A673 (cell line): ENCODE results near the gene ABCA13. TPM values are rescaled to one million over a fixed set of nuclear protein-coding genes. Genes with fewer than 3 reads are reported as not detected.

Source experiments
- BruUV-seq: library from RNA; stranded (reverse); fragments of 400-500 nt; replicated peaks from 2 replicates; lab custom pipeline; 2021; lab: Mats Ljungman, UMichigan
- CTCF ChIA-PET: fragments of 300-600 bp; sonication (Branson Sonifier 250); formaldehyde crosslinking; loops from one replicate; lab custom pipeline; 2022; ENCODE audit warnings: antibody characterized with exemption; lab: Charles Lee
- POLR2A ChIA-PET: fragments of 300-600 bp; sonication (Branson Sonifier 250); formaldehyde crosslinking; loops from one replicate; lab custom pipeline; 2022; ENCODE audit warnings: antibody characterized with exemption; ENCODE audit not compliant: low non-redundant PET; lab: Charles Lee
- DNase-seq: peaks from one replicate; pipeline ENCODE4 v3.0.0-alpha.2; 2015; ENCODE audit warnings: low spot score
- H3K27ac ChIP-seq: fragments of 200-600 bp; sonication (generic); 2 replicates; pipeline ENCODE4 v1.5.1; 2016; ENCODE audit warnings: mixed run types, low read depth, mild to moderate bottlenecking, mixed read lengths, antibody characterized with exemption, low read length; ENCODE audit not compliant: poor library complexity, severe bottlenecking
- H3K27me3 ChIP-seq: fragments of 200-600 bp; sonication (generic); replicated peaks from 2 replicates; pipeline ENCODE4 v1.6.1; 2017; ENCODE audit warnings: mixed run types, low read depth, mild to moderate bottlenecking, mixed read lengths, antibody characterized with exemption, low read length; ENCODE audit not compliant: insufficient read depth, poor library complexity
- H3K36me3 ChIP-seq: fragments of 200-600 bp; sonication (generic); 2 replicates; pipeline ENCODE4 v1.6.1; 2016; ENCODE audit warnings: mixed run types, mild to moderate bottlenecking, mixed read lengths, antibody characterized with exemption, low read length; ENCODE audit not compliant: insufficient read depth, poor library complexity, severe bottlenecking
- H3K4me1 ChIP-seq: fragments of 200-600 bp; sonication (generic); 2 replicates; pipeline ENCODE4 v1.6.1; 2017; ENCODE audit warnings: mixed run types, mild to moderate bottlenecking, mixed read lengths, antibody characterized with exemption, low read length; ENCODE audit not compliant: insufficient read depth, poor library complexity, severe bottlenecking
- H3K4me3 ChIP-seq: fragments of 200-600 bp; sonication (generic); 2 replicates; pipeline ENCODE4 v1.5.1; 2016; ENCODE audit warnings: low read depth, mixed run types, mild to moderate bottlenecking, mixed read lengths, low read length; ENCODE audit not compliant: poor library complexity, severe bottlenecking
- H3K9me3 ChIP-seq: fragments of 200-600 bp; sonication (generic); 2 replicates; pipeline ENCODE4 v1.6.1; 2016; ENCODE audit warnings: mixed run types, low read depth, mild to moderate bottlenecking, mixed read lengths, antibody characterized with exemption, low read length; ENCODE audit not compliant: poor library complexity, severe bottlenecking
- EZH2 ChIP-seq: fragments of 200-600 bp; sonication (generic); IDR thresholded peaks from 2 replicates; pipeline ENCODE4 v1.6.1; 2017; ENCODE audit warnings: borderline replicate concordance, low read depth, mild to moderate bottlenecking, mixed read lengths, antibody characterized with exemption, low read length; ENCODE audit not compliant: poor library complexity, severe bottlenecking
- intact Hi-C: fragments of 100-400 bp; cut with micrococcal nuclease; formaldehyde crosslinking; loops from one replicate; pipeline ENCODE4 v1.10.0; 2022; ENCODE audit not compliant: unreplicated experiment
- total RNA-seq: library from RNA; stranded (reverse); gene quantifications from 2 replicates; pipeline ENCODE4 v1.2.3, GENCODE V29; 2021
- TF ChIP-seq, protein P1 (sequence below): fragments of 300-800, 200-600 bp; sonication (generic); conservative IDR thresholded peaks from 2 replicates; pipeline ENCODE4 v1.5.1; 2017; ENCODE audit warnings: low read depth, mild to moderate bottlenecking, antibody characterized with exemption, low read length, moderate library complexity, mixed read lengths

ABCA13 gene
- total RNA-seq, 1 experiment from 2014 or later = 15.6 TPM

DNA sequence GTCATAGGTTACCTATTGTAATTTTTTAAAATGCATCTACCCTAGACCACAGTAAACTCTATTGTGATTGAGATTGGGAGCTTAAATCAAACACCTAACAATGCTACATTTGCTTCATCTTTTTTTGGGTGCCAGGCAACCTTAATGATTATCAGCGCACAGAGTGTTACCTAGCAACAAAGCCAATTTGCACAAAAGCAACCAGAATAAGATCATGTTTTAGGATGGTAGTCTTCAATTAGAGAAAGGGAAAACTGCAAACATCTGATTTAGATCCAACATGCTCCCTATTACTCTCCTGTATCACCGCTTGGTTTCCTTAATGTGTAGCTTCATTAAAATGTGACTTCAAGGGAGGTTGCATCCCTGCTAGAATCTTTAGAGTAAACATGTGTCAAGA is 226.9 kb downstream of the ABCA13 start:
- H3K27me3 ChIP-seq = no peaks in the 10 kb centered on the region
- DNase-seq = no peak
- no peak overlapping the region for H3K4me3 ChIP-seq
- no peaks in the 10 kb centered on the region for H3K36me3 ChIP-seq
- H3K27ac ChIP-seq = no peak overlapping the region
- TF ChIP-seq, protein P1, sequence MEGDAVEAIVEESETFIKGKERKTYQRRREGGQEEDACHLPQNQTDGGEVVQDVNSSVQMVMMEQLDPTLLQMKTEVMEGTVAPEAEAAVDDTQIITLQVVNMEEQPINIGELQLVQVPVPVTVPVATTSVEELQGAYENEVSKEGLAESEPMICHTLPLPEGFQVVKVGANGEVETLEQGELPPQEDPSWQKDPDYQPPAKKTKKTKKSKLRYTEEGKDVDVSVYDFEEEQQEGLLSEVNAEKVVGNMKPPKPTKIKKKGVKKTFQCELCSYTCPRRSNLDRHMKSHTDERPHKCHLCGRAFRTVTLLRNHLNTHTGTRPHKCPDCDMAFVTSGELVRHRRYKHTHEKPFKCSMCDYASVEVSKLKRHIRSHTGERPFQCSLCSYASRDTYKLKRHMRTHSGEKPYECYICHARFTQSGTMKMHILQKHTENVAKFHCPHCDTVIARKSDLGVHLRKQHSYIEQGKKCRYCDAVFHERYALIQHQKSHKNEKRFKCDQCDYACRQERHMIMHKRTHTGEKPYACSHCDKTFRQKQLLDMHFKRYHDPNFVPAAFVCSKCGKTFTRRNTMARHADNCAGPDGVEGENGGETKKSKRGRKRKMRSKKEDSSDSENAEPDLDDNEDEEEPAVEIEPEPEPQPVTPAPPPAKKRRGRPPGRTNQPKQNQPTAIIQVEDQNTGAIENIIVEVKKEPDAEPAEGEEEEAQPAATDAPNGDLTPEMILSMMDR = no peak
- no peak for TF ChIP-seq EZH2
- no peaks in the 10 kb centered on the region for H3K4me1 ChIP-seq
- intact Hi-C loops = no loop called here
- BruUV-seq = no TSS peak
- ChIA-PET CTCF (no interaction called here), POLR2A (no interaction called here)
- H3K9me3 ChIP-seq = peaks cover 4% of the 10 kb centered on the region

DNA sequence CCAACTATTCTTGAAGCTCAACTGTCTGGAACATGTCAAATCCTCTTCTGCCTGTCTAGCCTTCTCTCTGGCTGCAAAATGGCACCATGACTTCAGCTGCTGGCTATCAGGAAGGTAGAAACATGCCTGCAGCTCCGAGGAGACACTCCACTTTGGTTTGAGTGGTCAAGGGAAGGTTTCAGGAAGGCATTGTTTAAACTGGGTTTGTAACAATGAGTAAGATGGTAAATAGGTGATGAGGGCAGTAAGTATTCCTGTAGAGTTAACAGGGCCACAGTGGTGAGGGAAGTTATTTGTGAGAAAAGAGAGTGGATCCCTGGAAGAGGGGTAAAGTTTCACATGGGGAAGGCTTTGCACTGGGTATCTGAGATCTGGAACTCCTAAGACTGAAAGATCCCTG is 231.5 kb downstream of the ABCA13 start:
- no peak for DNase-seq

DNA sequence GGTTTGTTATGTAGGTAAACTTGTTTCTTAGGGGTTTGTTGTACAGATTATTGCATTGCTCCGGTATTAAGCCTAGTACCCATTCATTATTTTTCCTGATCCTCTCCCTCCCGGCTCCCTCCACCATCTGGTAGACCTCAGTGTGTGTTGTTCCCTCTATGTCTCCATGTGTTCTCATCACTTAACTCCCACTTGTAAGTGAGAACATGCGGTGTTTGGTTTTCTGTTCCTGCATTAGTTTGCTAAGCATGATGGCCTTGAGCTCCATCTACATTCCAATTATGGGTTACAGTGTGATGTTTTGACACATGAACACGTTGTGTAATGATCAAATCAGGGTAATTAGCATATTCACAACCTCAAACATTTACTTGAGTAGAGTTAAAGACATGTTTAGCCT is 237.5 kb downstream of the ABCA13 start:
- intact Hi-C loops = no loop called here
- DNase-seq = no peak
- no TSS peak for BruUV-seq
- Histone ChIP-seq H3K27ac (no peak overlapping the region), H3K36me3 (no peaks in the 10 kb centered on the region), H3K4me1 (no peaks in the 10 kb centered on the region), H3K4me3 (no peak overlapping the region), H3K9me3 (no peaks in the 10 kb centered on the region), H3K27me3 (no peaks in the 10 kb centered on the region)
- ChIA-PET POLR2A (no interaction called here), CTCF (no interaction called here)
- TF ChIP-seq, protein P1 = no peak
- TF ChIP-seq EZH2 = no peak

More for the DNA sequence above, 231.5 kb downstream of the ABCA13 start:
- Histone ChIP-seq H3K4me3 (no peak overlapping the region), H3K4me1 (no peaks in the 10 kb centered on the region), H3K9me3 (peaks cover 4% of the 10 kb centered on the region), H3K27ac (no peak overlapping the region), H3K36me3 (no peaks in the 10 kb centered on the region), H3K27me3 (no peaks in the 10 kb centered on the region)
- BruUV-seq = no TSS peak
- intact Hi-C loops = no loop called here
- ChIA-PET POLR2A (no interaction called here), CTCF (no interaction called here)
- no peak for TF ChIP-seq EZH2
- TF ChIP-seq, protein P1 = no peak
